ENCODE data around the gene VAV3.

DNA sequence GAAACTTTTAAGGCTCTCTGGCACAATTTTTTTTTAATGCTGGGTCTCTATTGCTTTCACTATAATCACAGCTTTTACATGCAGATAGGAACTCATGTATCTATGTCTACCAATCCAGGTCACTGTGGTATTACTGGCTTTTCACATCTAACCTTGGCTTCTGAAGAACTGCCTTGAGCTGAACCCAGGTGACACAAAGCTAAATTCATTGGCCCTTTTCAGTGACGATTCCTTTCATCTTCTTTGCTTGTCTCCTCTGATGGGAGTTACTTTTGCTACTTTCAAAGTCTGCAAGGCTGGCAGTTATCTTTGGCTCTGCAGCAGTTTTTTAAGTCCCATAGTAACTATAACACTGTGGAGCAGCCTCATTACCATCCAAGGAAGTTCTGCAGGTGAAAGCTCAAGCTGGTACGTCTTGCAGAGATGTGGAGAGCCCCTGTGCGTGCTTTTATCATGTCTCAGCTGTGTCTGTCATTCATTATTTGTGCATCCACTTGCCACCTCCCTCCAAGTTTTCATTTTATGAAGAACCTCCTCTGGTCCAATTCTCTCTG is 364.3 kb downstream of the VAV3 start:
- TF ChIP-seq EP300 (IDR thresholded peaks at IDR 0.05) (no peak), POLR2A (IDR thresholded peaks at IDR 0.05) (no peak), POLR2AphosphoS5 (IDR thresholded peaks at IDR 0.05) (no peak), CTCF (IDR thresholded peaks at IDR 0.05) (no peak)
